GM12873 (cell line): ENCODE measurements around the gene FGF2.

Experiments
- TF ChIP-seq, protein P1 (sequence below): IDR thresholded peaks from 2 replicates; pipeline ENCODE4 v1.5.1; 2012; ENCODE audit warnings: low read depth, mild to moderate bottlenecking, moderate library complexity, low read length, control low read depth; ENCODE audit not compliant: insufficient read depth; ENCODE audit errors: missing control alignments

FGF2 gene

DNA sequence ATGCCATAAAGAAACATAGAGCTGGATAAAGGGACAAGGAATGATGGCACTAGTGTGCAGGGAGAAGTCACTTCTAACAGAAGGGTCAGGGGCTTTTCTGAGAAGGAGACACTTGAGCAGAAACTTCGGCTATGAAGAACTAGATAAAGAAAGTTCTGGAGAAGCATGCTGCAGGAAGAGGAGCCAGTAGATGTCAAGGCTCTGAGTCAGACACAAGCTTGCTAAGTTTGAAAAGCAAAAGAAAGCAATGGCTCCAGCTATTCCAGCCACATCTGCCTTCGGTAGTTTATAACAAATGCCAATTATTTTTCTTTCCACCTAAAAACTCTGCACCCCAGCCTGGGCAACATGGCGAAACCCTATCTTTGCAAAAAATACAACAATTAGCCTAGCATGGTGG, 88.3 kb downstream of the FGF2 start:
- TF ChIP-seq, protein P1, sequence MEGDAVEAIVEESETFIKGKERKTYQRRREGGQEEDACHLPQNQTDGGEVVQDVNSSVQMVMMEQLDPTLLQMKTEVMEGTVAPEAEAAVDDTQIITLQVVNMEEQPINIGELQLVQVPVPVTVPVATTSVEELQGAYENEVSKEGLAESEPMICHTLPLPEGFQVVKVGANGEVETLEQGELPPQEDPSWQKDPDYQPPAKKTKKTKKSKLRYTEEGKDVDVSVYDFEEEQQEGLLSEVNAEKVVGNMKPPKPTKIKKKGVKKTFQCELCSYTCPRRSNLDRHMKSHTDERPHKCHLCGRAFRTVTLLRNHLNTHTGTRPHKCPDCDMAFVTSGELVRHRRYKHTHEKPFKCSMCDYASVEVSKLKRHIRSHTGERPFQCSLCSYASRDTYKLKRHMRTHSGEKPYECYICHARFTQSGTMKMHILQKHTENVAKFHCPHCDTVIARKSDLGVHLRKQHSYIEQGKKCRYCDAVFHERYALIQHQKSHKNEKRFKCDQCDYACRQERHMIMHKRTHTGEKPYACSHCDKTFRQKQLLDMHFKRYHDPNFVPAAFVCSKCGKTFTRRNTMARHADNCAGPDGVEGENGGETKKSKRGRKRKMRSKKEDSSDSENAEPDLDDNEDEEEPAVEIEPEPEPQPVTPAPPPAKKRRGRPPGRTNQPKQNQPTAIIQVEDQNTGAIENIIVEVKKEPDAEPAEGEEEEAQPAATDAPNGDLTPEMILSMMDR: no peak

DNA sequence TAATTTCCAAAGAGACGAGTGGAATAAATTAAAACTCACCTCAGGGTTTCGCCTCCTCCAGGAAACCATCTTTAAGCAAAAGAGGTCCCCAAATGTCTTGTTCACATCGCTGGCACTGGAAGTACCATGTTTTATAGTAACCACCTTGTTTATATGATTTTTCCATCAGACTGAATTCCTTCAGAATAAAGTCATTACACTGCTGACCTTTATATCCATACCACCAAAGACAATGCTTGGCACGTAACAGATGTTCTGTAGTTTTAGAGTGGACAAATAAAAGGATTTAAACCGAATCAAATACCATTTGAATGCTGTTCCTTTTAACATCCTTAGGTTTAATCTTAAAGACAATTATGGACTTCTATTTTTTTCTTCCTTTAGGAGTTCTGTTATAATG, 91.1 kb downstream of the FGF2 start:
- TF ChIP-seq, protein P1: no peak

DNA sequence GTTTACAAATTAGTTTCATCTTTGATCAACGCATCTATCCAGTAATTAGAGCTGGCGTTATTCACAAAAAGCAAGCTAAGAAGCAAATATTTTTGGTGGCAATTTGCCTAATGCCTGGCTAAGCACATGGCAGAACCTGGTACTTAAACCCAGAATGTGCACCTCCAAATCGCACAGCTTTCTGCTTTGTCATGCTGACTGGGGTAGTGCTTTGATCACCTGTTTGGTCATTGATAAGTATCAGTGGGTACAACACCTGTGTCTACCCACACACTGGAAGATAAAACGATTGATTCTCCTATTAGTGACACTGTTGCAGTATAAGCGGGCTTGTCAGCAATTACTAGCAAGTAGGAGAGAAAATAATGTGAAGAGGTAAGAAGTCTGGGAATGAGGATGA, 93.8 kb downstream of the FGF2 start:
- TF ChIP-seq, protein P1: no peak

DNA sequence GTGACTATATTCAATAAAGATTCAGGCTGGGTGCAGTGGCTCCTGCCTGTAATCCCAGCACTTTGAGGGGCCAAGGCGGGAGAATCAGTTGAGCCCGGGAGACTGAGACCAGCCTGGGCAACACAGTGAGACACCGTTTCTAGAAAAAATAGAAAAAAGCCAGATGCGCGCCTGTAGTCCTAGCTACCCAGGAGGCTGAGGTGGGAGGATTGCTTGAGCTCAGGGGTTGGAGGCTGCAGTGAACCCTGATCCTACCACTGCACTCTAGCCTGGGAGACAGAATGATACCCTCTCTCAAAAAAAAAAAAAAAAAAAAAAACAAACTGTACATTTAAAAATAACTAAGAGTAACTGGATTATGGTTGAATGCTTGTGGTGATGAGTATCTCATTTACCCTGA, 94.7 kb downstream of the FGF2 start:
- TF ChIP-seq, protein P1: no peak

DNA sequence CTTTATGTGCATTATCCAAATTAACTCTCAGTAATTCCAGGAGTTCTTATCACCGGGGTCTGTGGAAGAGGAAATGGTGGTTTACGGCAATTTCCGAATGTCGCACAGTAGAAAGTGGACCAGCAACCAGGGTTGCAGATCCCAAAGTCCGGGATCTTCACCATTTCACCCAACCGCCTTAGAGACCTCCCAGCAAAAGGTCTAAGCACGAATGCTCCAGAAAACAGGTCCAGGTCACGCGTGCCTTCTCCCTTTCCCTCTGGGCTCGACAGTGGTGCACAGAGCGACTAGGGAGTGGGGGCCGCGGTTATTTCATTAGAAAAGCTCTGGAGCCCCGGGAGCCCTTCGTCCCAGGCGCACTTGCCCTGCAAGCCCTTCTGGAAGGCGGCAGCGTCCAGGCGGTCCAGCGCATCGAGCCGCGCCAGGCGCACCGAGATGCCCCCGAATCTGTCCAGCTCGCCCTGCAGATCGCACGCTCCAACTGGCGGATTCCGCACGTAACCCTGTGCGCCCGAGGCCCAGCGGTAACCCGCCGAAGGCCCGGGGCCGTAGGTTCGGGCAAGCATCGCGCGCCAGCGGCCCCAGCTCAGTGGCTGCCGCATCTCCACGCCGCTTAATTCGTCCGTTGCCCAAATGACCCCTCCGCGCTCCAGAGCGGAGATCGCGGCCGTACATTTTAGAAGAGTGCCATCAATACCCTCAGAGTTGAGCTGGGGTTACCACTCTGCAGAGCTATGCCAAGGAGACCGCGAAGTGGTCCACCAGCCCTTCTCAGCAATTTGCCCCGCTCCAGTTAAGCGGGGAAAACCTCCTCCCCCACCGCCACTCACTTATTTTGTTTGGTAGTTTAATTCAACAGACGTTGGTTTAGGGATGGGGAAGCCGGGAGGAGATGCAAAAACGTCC, 95.6 kb downstream of the FGF2 start, which contains the start of gene NUDT6:
Gene NUDT6, minus strand, starts transcription at position 627 of the 906 bp plus-strand sequence. Its CDS starts 25 bp downstream, at position 602.
- TF ChIP-seq, protein P1: no peak

DNA sequence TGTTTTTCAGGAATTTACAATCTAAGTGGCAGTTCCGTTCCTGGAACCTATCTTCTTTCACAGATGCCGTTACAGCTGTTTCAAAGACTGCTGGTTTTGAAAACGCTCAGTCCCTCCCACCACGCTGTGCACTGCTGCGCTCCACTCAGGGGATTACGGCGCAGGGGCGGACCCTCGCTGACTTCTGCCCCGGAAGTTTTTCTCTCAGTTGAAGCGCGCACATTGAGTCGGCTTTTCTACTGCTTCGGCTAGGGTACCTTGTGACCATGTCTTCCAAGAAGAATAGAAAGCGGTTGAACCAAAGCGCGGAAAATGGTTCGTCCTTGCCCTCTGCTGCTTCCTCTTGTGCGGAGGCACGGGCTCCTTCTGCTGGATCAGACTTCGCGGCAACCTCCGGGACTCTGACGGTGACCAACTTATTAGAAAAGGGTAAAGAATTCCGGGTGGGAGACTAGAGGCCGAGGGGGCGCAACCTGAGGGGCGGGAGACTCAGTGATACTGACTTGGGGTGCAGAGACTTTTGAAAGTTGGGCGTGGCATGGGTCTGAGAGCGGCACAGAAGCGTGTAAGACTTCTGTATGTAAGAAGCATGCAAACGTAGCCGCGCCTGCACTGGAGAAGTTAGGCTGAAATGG, 96.4 kb downstream of the FGF2 start:
- TF ChIP-seq, protein P1: no peak

DNA sequence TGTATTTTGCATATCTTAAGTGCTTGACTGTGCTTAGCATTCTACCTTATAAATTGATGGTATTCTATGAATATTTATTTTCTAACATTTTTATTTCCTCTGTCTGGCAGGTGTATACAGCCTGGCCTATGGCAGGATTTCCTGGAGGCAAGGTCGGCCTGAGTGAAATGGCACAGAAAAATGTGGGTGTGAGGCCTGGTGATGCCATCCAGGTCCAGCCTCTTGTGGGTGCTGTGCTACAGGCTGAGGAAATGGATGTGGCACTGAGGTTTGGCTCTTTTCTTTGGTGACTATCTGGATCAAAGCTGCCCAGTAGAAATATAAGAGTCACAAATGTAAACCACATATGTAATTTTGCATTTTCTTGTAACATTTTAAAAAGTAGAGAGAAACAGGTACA, 102.3 kb downstream of the FGF2 start:
- TF ChIP-seq, protein P1: no peak
